Mammary epithelial cell (primary cell): ENCODE data around the gene AREL1.

Experiments used
- CTCF ChIP-seq, 2 donors: IDR thresholded peaks in 1 of 2; conservative IDR thresholded peaks in 1 of 2; 2 replicates each; pipeline ENCODE4 v1.5.1; 2011 to 2012; ENCODE audit warnings: inconsistent platforms in 2 of 2, low read length in 2 of 2, mild to moderate bottlenecking in 2 of 2, control low read depth in 1 of 2, low read depth in 1 of 2; ENCODE audit not compliant: insufficient read depth in 1 of 2; ENCODE audit errors: extremely low read depth in 1 of 2
- EZH2 ChIP-seq: IDR thresholded peaks from 2 replicates; pipeline ENCODE4 v1.6.1; 2012; ENCODE audit warnings: low read length, inconsistent platforms, borderline replicate concordance

GRCh38 chr14:74723134-74723533, 10.3 kb upstream of the AREL1 start:
- TF ChIP-seq CTCF (conservative IDR thresholded peaks at IDR 0.05 in 1 of 2, IDR thresholded peaks at IDR 0.05 in 1 of 2; ENCODE audit: extremely low read depth in 1 of 2, insufficient read depth in 1 of 2, low read depth in 1 of 2, low read length in 2 of 2): no peak
- TF ChIP-seq EZH2: no peak
